K562 (cell line): ENCODE results near the gene SNRNP70. TPM values are rescaled to one million over a fixed set of nuclear protein-coding genes. Genes with fewer than 3 reads are reported as not detected.

Experiments
- CREM ChIP-seq: IDR thresholded peaks from 2 replicates; pipeline ENCODE4 v1.6.1; 2014; ENCODE audit warnings: antibody characterized with exemption, low read depth
- LARP7 ChIP-seq: fragments of 450-650 bp; IDR thresholded peaks from 2 replicates; pipeline ENCODE4 v1.6.1; 2016
- NR2C1 ChIP-seq, 2 experiments: fragments of 450-650 bp; IDR thresholded peaks; 2 replicates each; pipeline ENCODE4 v1.6.1; 2017; ENCODE audit warnings: mild to moderate bottlenecking in 2 of 2, antibody characterized with exemption in 1 of 2, inconsistent platforms in 1 of 2, missing compliant biosample characterization in 1 of 2, missing genetic modification characterization in 1 of 2
- REST ChIP-seq, 2 experiments: fragments of 450-650 bp; formaldehyde crosslinking in 1 of 2; IDR thresholded peaks; 2 replicates each; pipeline versions ENCODE4 v1.4.0 to v1.6.1; 2014 to 2020; ENCODE audit warnings: mild to moderate bottlenecking in 2 of 2, borderline replicate concordance in 1 of 2, low read depth in 1 of 2
- SMARCE1 ChIP-seq: fragments of 450-650 bp; IDR thresholded peaks from 2 replicates; pipeline ENCODE4 v1.7.1; 2016; ENCODE audit warnings: mild to moderate bottlenecking
- ZNF668 ChIP-seq: fragments of 250-450 bp; sonication (Bioruptor Pico); IDR thresholded peaks from 2 replicates; pipeline ENCODE4 v1.8.0; 2022; ENCODE audit warnings: mild to moderate bottlenecking, inconsistent platforms
- ZNF740 ChIP-seq, 3 experiments: fragments of 200-800 bp in 1 of 3; sonication (Bioruptor generic) in 1 of 3; sonication (generic) in 1 of 3; formaldehyde crosslinking in 1 of 3; IDR thresholded peaks; 2 replicates each; pipeline versions ENCODE4 v1.6.1 to v1.8.0; 2016 to 2022; ENCODE audit warnings: mild to moderate bottlenecking in 2 of 3, missing compliant biosample characterization in 2 of 3, missing genetic modification characterization in 2 of 3, missing genetic modification reagents in 1 of 3
- polyA plus RNA-seq, 8 experiments: library from polyadenylated mRNA; depleted of rRNA in 4 of 8; stranded (reverse) in 5 of 8; unstranded in 3 of 8; fragments of >200 nt; fragmentation: Nextera tagmentation in 2 of 8; fragmentation: Illumina TruSeq in 1 of 8; extraction: Ambion mirVana in 2 of 8; extraction: Trizol in 1 of 8; gene quantifications; 2 replicates each; pipeline versions ENCODE4 v1.2.1 to v1.2.3, GENCODE V29; 2011 to 2014; ENCODE audit warnings: inconsistent platforms in 1 of 8, missing spikeins in 1 of 8
- total RNA-seq, 7 experiments: library from RNA; depleted of rRNA in 6 of 7; stranded (reverse); fragments of >200 nt in 6 of 7; fragmentation: Illumina TruSeq in 2 of 7; extraction: Trizol in 2 of 7; gene quantifications; 2 replicates each; pipeline versions ENCODE4 v1.2.1 to v1.2.3, GENCODE V29; 2011 to 2021; ENCODE audit warnings: low replicate concordance in 1 of 7
- TF ChIP-seq, protein P1 (sequence below): fragments of 450-650 bp; IDR thresholded peaks from 2 replicates; pipeline ENCODE4 v1.6.1; 2016; ENCODE audit warnings: mild to moderate bottlenecking
- TF ChIP-seq, protein P2 (sequence below): fragments of 450-650 bp; IDR thresholded peaks from 2 replicates; pipeline ENCODE4 v1.6.1; 2017; ENCODE audit warnings: antibody characterized with exemption, mild to moderate bottlenecking

The SNRNP70 gene
- total and polyA plus RNA-seq, 9 of the 15 experiments (the other 6 are each of a cell fraction or from before 2014, with no cell fraction given) = 2.8 to 496 (median 136) TPM

DNA sequence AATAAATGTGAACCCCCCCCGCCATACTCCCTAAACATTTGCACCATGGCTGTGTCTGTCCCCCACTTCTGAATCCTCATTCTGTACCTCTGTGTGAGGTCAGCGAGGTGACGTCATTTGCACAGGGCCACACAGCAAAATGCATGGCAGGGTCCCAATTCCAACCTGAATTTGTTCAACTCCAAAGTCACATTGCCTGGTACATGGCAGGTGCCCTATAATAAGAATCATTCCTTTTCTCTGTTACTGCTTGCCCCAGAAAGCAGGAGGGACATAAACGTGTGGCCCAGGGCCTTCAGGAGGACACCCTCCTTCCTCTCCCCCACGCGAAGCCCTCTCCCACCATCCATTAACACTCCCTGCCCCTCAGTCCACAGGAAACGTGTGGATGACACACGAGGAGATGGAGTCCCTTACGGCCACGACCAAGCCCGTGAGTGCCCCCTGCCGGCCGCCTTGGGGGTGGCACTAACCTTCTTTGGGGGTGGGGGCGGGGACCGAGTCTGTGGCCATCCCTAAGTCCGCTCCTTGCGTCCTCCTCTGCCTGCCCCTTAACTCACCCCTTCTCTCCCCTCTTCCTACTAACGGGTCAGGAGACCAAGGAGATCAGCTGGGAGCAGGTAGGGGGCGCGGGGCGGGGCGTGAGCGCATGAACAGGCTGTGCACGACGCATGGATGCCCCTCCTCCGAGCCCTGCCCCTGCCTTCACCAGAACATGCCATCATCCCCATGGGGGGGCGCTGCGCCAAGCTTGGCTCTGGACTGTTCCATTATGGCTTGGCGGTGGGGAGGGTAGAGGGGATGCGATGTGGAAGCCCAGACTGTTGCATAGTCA lies 60.5 kb downstream of the SNRNP70 start (continued):
- TF ChIP-seq REST (IDR thresholded peaks at IDR 0.05; ENCODE audit: borderline replicate concordance) (peak; percentile 77), REST (CRISPR knock-in tag; IDR thresholded peaks at IDR 0.05; ENCODE audit: low read depth) (no peak), NR2C1 (IDR thresholded peaks at IDR 0.05) (peak; percentile 59), NR2C1 (tag; IDR thresholded peaks at IDR 0.05) (no peak), ZNF668 (CRISPR knock-in tag) (no peak), SMARCE1 (peak; percentile 54; the same call in 1 of the 2 replicates), ZNF740 (CRISPR knock-in tag; IDR thresholded peaks at IDR 0.05) (peak; percentile 81), ZNF740 (tag; IDR thresholded peaks at IDR 0.05) (peak in 1 of 2 experiments; percentile 71; a peak in 2 of 4 replicates), LARP7 (no peak), CREM (peak; percentile 59)
- TF ChIP-seq, protein P1, sequence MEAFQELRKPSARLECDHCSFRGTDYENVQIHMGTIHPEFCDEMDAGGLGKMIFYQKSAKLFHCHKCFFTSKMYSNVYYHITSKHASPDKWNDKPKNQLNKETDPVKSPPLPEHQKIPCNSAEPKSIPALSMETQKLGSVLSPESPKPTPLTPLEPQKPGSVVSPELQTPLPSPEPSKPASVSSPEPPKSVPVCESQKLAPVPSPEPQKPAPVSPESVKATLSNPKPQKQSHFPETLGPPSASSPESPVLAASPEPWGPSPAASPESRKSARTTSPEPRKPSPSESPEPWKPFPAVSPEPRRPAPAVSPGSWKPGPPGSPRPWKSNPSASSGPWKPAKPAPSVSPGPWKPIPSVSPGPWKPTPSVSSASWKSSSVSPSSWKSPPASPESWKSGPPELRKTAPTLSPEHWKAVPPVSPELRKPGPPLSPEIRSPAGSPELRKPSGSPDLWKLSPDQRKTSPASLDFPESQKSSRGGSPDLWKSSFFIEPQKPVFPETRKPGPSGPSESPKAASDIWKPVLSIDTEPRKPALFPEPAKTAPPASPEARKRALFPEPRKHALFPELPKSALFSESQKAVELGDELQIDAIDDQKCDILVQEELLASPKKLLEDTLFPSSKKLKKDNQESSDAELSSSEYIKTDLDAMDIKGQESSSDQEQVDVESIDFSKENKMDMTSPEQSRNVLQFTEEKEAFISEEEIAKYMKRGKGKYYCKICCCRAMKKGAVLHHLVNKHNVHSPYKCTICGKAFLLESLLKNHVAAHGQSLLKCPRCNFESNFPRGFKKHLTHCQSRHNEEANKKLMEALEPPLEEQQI = no peak
- TF ChIP-seq, protein P2, sequence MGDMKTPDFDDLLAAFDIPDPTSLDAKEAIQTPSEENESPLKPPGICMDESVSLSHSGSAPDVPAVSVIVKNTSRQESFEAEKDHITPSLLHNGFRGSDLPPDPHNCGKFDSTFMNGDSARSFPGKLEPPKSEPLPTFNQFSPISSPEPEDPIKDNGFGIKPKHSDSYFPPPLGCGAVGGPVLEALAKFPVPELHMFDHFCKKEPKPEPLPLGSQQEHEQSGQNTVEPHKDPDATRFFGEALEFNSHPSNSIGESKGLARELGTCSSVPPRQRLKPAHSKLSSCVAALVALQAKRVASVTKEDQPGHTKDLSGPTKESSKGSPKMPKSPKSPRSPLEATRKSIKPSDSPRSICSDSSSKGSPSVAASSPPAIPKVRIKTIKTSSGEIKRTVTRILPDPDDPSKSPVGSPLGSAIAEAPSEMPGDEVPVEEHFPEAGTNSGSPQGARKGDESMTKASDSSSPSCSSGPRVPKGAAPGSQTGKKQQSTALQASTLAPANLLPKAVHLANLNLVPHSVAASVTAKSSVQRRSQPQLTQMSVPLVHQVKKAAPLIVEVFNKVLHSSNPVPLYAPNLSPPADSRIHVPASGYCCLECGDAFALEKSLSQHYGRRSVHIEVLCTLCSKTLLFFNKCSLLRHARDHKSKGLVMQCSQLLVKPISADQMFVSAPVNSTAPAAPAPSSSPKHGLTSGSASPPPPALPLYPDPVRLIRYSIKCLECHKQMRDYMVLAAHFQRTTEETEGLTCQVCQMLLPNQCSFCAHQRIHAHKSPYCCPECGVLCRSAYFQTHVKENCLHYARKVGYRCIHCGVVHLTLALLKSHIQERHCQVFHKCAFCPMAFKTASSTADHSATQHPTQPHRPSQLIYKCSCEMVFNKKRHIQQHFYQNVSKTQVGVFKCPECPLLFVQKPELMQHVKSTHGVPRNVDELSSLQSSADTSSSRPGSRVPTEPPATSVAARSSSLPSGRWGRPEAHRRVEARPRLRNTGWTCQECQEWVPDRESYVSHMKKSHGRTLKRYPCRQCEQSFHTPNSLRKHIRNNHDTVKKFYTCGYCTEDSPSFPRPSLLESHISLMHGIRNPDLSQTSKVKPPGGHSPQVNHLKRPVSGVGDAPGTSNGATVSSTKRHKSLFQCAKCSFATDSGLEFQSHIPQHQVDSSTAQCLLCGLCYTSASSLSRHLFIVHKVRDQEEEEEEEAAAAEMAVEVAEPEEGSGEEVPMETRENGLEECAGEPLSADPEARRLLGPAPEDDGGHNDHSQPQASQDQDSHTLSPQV = peak; percentile 61; the same call in 1 of the 2 replicates
